Spleen (tissue), 7 donors: ENCODE data around the gene RAPGEF4.

Source experiments
- POLR2AphosphoS5 ChIP-seq, 3 donors: sonication (generic); formaldehyde crosslinking; IDR thresholded peaks; one replicate each; pipeline ENCODE4 v1.5.1; 2017; ENCODE audit warnings: antibody characterized with exemption in 3 of 3
- TF ChIP-seq, protein P1 (sequence below), 11 experiments: fragments of 200-600 bp in 7 of 11; fragments of 450-650 bp in 4 of 11; sonication (generic) in 4 of 11; IDR thresholded peaks in 8 of 11; conservative IDR thresholded peaks in 3 of 11; 1 replicate in 7 of 11; 2 replicates in 4 of 11; pipeline versions ENCODE4 v1.4.0 to v1.8.0; 2016 to 2021; ENCODE audit warnings: antibody characterized with exemption in 11 of 11, inconsistent platforms in 4 of 11, mild to moderate bottlenecking in 1 of 11
- donor health status: DM: no; HTN: no; CAD: no; lungs with moderate emphysema.
- donor health status: DM: no; HTN: no; CAD: no.
- donor health status: DM: no; HTN: no; CAD: no.

- TF ChIP-seq, protein P1, sequence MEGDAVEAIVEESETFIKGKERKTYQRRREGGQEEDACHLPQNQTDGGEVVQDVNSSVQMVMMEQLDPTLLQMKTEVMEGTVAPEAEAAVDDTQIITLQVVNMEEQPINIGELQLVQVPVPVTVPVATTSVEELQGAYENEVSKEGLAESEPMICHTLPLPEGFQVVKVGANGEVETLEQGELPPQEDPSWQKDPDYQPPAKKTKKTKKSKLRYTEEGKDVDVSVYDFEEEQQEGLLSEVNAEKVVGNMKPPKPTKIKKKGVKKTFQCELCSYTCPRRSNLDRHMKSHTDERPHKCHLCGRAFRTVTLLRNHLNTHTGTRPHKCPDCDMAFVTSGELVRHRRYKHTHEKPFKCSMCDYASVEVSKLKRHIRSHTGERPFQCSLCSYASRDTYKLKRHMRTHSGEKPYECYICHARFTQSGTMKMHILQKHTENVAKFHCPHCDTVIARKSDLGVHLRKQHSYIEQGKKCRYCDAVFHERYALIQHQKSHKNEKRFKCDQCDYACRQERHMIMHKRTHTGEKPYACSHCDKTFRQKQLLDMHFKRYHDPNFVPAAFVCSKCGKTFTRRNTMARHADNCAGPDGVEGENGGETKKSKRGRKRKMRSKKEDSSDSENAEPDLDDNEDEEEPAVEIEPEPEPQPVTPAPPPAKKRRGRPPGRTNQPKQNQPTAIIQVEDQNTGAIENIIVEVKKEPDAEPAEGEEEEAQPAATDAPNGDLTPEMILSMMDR (IDR thresholded peaks at IDR 0.05 in 8 of 11, conservative IDR thresholded peaks at IDR 0.05 in 3 of 11), result no peak
- no peak for TF ChIP-seq POLR2AphosphoS5 (IDR thresholded peaks at IDR 0.05)
These were observed 150.4 kb downstream of the RAPGEF4 start for GRCh38 chr2:172885996-172886395.
